IMR-90 (cell line): ENCODE results near the gene HDAC5. TPM values are rescaled to one million over a fixed set of nuclear protein-coding genes. Genes with fewer than 3 reads are reported as not detected.

Experiments
- ATAC-seq: fragments of 200-7000 bp; cut with Tn5 transposase; 2 replicates; pipeline ENCODE4 v1.9.1; 2020; ENCODE audit warnings: low read depth, mild to moderate bottlenecking, moderate library complexity
- Bru-seq: library from RNA; stranded (reverse); fragments of 400-500 nt; gene quantifications from one replicate; lab custom pipeline; 2021; lab: Mats Ljungman, UMichigan
- BruChase-seq, 2 experiments: library from RNA; stranded (reverse); fragments of 400-500 nt; gene quantifications; one replicate each; lab custom pipeline; 2021; lab: Mats Ljungman, UMichigan
- BruUV-seq: library from RNA; stranded (reverse); fragments of 400-500 nt; replicated peaks from 2 replicates; lab custom pipeline; 2021; lab: Mats Ljungman, UMichigan
- CTCF ChIA-PET: fragments of 300-600 bp; formaldehyde crosslinking; extraction: SDS; loops from one replicate; lab custom pipeline; 2021; ENCODE audit warnings: antibody characterized with exemption; lab: Yijun Ruan, JAX
- POLR2A ChIA-PET: fragments of 300-600 bp; sonication (Branson Sonifier 250); formaldehyde crosslinking; loops from one replicate; lab custom pipeline; 2022; ENCODE audit warnings: antibody characterized with exemption; ENCODE audit not compliant: unreplicated experiment; lab: Charles Lee
- DNase-seq: peaks from one replicate; pipeline ENCODE4 v3.0.0; 2013
- H2AFZ ChIP-seq: replicated peaks from 2 replicates; pipeline ENCODE3; 2013; ENCODE audit warnings: low read length, mild to moderate bottlenecking; ENCODE audit not compliant: poor library complexity
- H2AK5ac ChIP-seq: 2 replicates; pipeline ENCODE4 v1.6.1; 2013; ENCODE audit warnings: low read depth, low read length, inconsistent platforms
- H2AK9ac ChIP-seq: replicated peaks from 2 replicates; pipeline ENCODE3; 2013; ENCODE audit warnings: mild to moderate bottlenecking, low read depth, low read length, moderate library complexity; ENCODE audit not compliant: poor library complexity
- H2BK120ac ChIP-seq: 2 replicates; pipeline ENCODE4 v1.6.1; 2013; ENCODE audit warnings: low read depth, low read length, inconsistent platforms
- H2BK15ac ChIP-seq: 3 replicates; pipeline ENCODE4 v1.6.1; 2013; ENCODE audit warnings: low read depth, low read length, inconsistent platforms
- H2BK20ac ChIP-seq: 2 replicates; pipeline ENCODE4 v1.6.1; 2013; ENCODE audit warnings: low read depth, mild to moderate bottlenecking, inconsistent platforms, low read length, moderate library complexity
- H2BK5ac ChIP-seq: 2 replicates; pipeline ENCODE4 v1.6.1; 2013; ENCODE audit warnings: mild to moderate bottlenecking, low read depth, low read length, inconsistent platforms; ENCODE audit not compliant: poor library complexity, severe bottlenecking
- H3K14ac ChIP-seq: replicated peaks from 2 replicates; pipeline ENCODE4 v1.6.1; 2013; ENCODE audit warnings: low read depth, low read length, inconsistent platforms
- H3K18ac ChIP-seq: 2 replicates; pipeline ENCODE4 v1.6.1; 2013; ENCODE audit warnings: low read depth, low read length, control low read depth
- H3K23ac ChIP-seq: 2 replicates; pipeline ENCODE4 v1.6.1; 2013; ENCODE audit warnings: low read depth, low read length, inconsistent platforms
- H3K27ac ChIP-seq: 2 replicates; pipeline ENCODE4 v1.5.1; 2013; ENCODE audit warnings: mild to moderate bottlenecking, control low read depth, low read length; ENCODE audit not compliant: insufficient read depth
- H3K27me3 ChIP-seq: 2 replicates; pipeline ENCODE4 v1.6.1; 2013; ENCODE audit warnings: low read length; ENCODE audit not compliant: control insufficient read depth, insufficient read depth
- H3K36me3 ChIP-seq: 2 replicates; pipeline ENCODE4 v1.6.1; 2013; ENCODE audit warnings: low read length, mixed read lengths; ENCODE audit not compliant: control insufficient read depth, insufficient read depth
- H3K4ac ChIP-seq: 2 replicates; pipeline ENCODE4 v1.6.1; 2013; ENCODE audit warnings: low read depth, low read length, inconsistent platforms
- H3K4me1 ChIP-seq: 2 replicates; pipeline ENCODE4 v1.6.1; 2013; ENCODE audit warnings: low read length, mixed read lengths; ENCODE audit not compliant: control insufficient read depth, insufficient read depth
- H3K4me2 ChIP-seq: 2 replicates; pipeline ENCODE4 v1.6.1; 2013; ENCODE audit warnings: low read depth, mild to moderate bottlenecking, control low read depth, low read length, moderate library complexity
- H3K4me3 ChIP-seq: 2 replicates; pipeline ENCODE4 v1.5.1; 2013; ENCODE audit warnings: low read depth, mild to moderate bottlenecking, control low read depth, low read length, moderate library complexity; ENCODE audit not compliant: insufficient read depth
- H3K56ac ChIP-seq: 2 replicates; pipeline ENCODE4 v1.6.1; 2013; ENCODE audit warnings: low read length, inconsistent platforms; ENCODE audit not compliant: insufficient read depth; ENCODE audit errors: extremely low read depth
- H3K79me1 ChIP-seq, 2 experiments: 2 replicates each; pipeline ENCODE4 v1.6.1; 2013; ENCODE audit warnings: low read length in 2 of 2, inconsistent platforms in 1 of 2, low read depth in 1 of 2
- H3K9ac ChIP-seq: 2 replicates; pipeline ENCODE4 v1.6.1; 2013; ENCODE audit warnings: low read depth, low read length, control low read depth
- H3K9me1 ChIP-seq: 2 replicates; pipeline ENCODE4 v1.6.1; 2013; ENCODE audit warnings: low read length, inconsistent platforms; ENCODE audit not compliant: insufficient read depth
- H3K9me3 ChIP-seq: 2 replicates; pipeline ENCODE4 v1.6.1; 2013; ENCODE audit warnings: low read length; ENCODE audit not compliant: control insufficient read depth, insufficient read depth
- H4K20me1 ChIP-seq: 2 replicates; pipeline ENCODE4 v1.6.1; 2013; ENCODE audit warnings: low read length, inconsistent platforms; ENCODE audit not compliant: insufficient read depth
- H4K5ac ChIP-seq: 2 replicates; pipeline ENCODE4 v1.6.1; 2013; ENCODE audit warnings: mild to moderate bottlenecking, low read depth, low read length, control low read depth
- H4K8ac ChIP-seq, 2 experiments: 2 replicates each; pipeline ENCODE4 v1.6.1; 2013; ENCODE audit warnings: low read depth in 2 of 2, low read length in 2 of 2, control low read depth in 1 of 2, inconsistent platforms in 1 of 2
- H4K91ac ChIP-seq: 2 replicates; pipeline ENCODE4 v1.6.1; 2013; ENCODE audit warnings: low read depth, low read length, inconsistent platforms; ENCODE audit not compliant: insufficient read depth
- BHLHE40 ChIP-seq: fragments of 150-350 bp; IDR thresholded peaks from 2 replicates; pipeline ENCODE4 v1.6.1; 2016; ENCODE audit warnings: mild to moderate bottlenecking, low read depth, low read length
- CEBPB ChIP-seq: IDR thresholded peaks from 2 replicates; pipeline ENCODE4 v1.6.1; 2012; ENCODE audit warnings: low read depth, low read length, improper control_type of control experiment
- FOS ChIP-seq: fragments of 150-350 bp; IDR thresholded peaks from 2 replicates; pipeline ENCODE4 v1.6.1; 2016; ENCODE audit warnings: low read depth, low read length
- MAFK ChIP-seq: IDR thresholded peaks from 2 replicates; pipeline ENCODE4 v1.6.1; 2012; ENCODE audit warnings: low read depth, low read length, improper control_type of control experiment
- MAZ ChIP-seq: IDR thresholded peaks from 2 replicates; pipeline ENCODE4 v1.6.1; 2012; ENCODE audit warnings: low read depth, mild to moderate bottlenecking, low read length, improper control_type of control experiment, moderate library complexity, borderline replicate concordance
- POLR2A ChIP-seq: IDR thresholded peaks from 2 replicates; pipeline ENCODE4 v1.6.1; 2012; ENCODE audit warnings: mild to moderate bottlenecking, low read depth, low read length
- RAD21 ChIP-seq: IDR thresholded peaks from 2 replicates; pipeline ENCODE4 v1.6.1; 2012; ENCODE audit warnings: low read length, improper control_type of control experiment
- RCOR1 ChIP-seq: IDR thresholded peaks from 2 replicates; pipeline ENCODE4 v1.6.1; 2012; ENCODE audit warnings: mild to moderate bottlenecking, low read length, improper control_type of control experiment; ENCODE audit not compliant: insufficient replicate concordance
- RFX5 ChIP-seq: IDR thresholded peaks from 2 replicates; pipeline ENCODE4 v1.8.0; 2012; ENCODE audit warnings: low read depth, mild to moderate bottlenecking, low read length, moderate library complexity
- SMC3 ChIP-seq: fragments of 150-350 bp; IDR thresholded peaks from 2 replicates; pipeline ENCODE4 v1.6.1; 2016; ENCODE audit warnings: low read depth, mild to moderate bottlenecking, antibody characterized with exemption, low read length, moderate library complexity
- WGBS, 2 experiments: methylation state at CpG; one replicate each; pipeline versions ENCODE4 v1.1.5 to v1.1.7; 2013; ENCODE audit warnings: missing lambda C conversion rate in 2 of 2; ENCODE audit not compliant: insufficient read length in 1 of 2; ENCODE audit errors: extremely low coverage in 2 of 2; 5-methylcytosine and 5-hydroxymethylcytosine counted together
- dilution Hi-C: fragments of 300-500 bp; cut with HindIII; formaldehyde crosslinking; loops from one replicate; pipeline ENCODE4 v1.14.3; 2018; ENCODE audit warnings: low sequenced_read_pairs; ENCODE audit not compliant: unreplicated experiment
- in situ Hi-C: fragments of 300-500 bp; cut with MboI; formaldehyde crosslinking; loops from 3 replicates; pipeline ENCODE4 v1.14.3; 2019; ENCODE audit warnings: low sequenced_read_pairs, inconsistent platforms, mixed read lengths
- intact Hi-C: fragments of 100-400 bp; cut with micrococcal nuclease; formaldehyde crosslinking; loops from 2 replicates; pipeline ENCODE4 v1.10.0; 2022
- long read RNA-seq: library from polyadenylated mRNA; unstranded; transcript quantifications from one replicate; pipeline ENCODE4 v2.0.0, GENCODE V29; 2021; ENCODE audit not compliant: unreplicated experiment
- polyA plus RNA-seq, 3 experiments: library from polyadenylated mRNA; depleted of rRNA; stranded (reverse); fragments of >200 nt; gene quantifications; 2 replicates each; pipeline ENCODE4 v1.2.3, GENCODE V29; 2012; ENCODE audit warnings: low replicate concordance in 1 of 3
- total RNA-seq: library from RNA; depleted of rRNA; stranded (reverse); fragments of >200 nt; gene quantifications from 2 replicates; pipeline ENCODE4 v1.2.3, GENCODE V29; 2012; rRNA removed
- TF ChIP-seq, protein P1 (sequence below): fragments of 150-350 bp; IDR thresholded peaks from 2 replicates; pipeline ENCODE4 v1.6.1; 2017; ENCODE audit warnings: mild to moderate bottlenecking, antibody characterized with exemption, low read length, low read depth
- TF ChIP-seq, protein P2 (sequence below): conservative IDR thresholded peaks from 2 replicates; pipeline ENCODE4 v1.5.1; 2012; ENCODE audit warnings: mild to moderate bottlenecking, low read depth, low read length, improper control_type of control experiment

Gene HDAC5
- 61.3 and 71.4 TPM in 2 replicates for total RNA-seq
- 47.0 and 50.0 TPM in 2 replicates for polyA plus RNA-seq (2012; rRNA removed)
- polyA plus RNA-seq (2012; cell fraction: cytosol; rRNA removed): 21.2 and 58.0 TPM in 2 replicates
- polyA plus RNA-seq (2012; cell fraction: nucleus; rRNA removed; ENCODE audit: low replicate concordance): 87.7 and 169 TPM in 2 replicates
- percentile 55 among the genes with signal in this experiment for Bru-seq, nascent RNA
- percentile 51 among the genes with signal in this experiment for BruChase-seq, experiment 1, labeled RNA remaining after a 6-hour chase
- percentile 48 among the genes with signal in this experiment for BruChase-seq, experiment 2, labeled RNA remaining after a 2-hour chase
- long read RNA-seq, full-length matches to known transcripts: 5 of 66 reads
- long read RNA-seq, partial matches to known transcripts: 47 of 66 reads
- long read RNA-seq, other reads (novel, unspliced or antisense): 14 of 66 reads

GRCh38 chr17:44123356-44124117 lies at the start of gene HDAC5:
Gene HDAC5, minus strand, starts transcription at chr17:44123641. Its CDS starts 6,126 bp downstream, at chr17:44117515.
- H4K20me1 ChIP-seq: peaks cover 32% of the 10 kb centered on the region
- H3K9me1 ChIP-seq: peaks cover 14% of the 10 kb centered on the region
- peak within 1 kb of the TSS; percentile 76 for H3K18ac ChIP-seq
- H2AFZ ChIP-seq: peak within 1 kb of the TSS; percentile 93
- TF ChIP-seq FOS (no peak), RAD21 (peak; percentile 49), RCOR1 (no peak), SMC3 (peak; percentile 50), POLR2A (peak; percentile 26; the same call in 1 of the 2 replicates), MAFK (no peak), CEBPB (peak; percentile 97), MAZ (peak; percentile 89), BHLHE40 (peak; percentile 72), RFX5 (no peak)
- TF ChIP-seq, protein P1, sequence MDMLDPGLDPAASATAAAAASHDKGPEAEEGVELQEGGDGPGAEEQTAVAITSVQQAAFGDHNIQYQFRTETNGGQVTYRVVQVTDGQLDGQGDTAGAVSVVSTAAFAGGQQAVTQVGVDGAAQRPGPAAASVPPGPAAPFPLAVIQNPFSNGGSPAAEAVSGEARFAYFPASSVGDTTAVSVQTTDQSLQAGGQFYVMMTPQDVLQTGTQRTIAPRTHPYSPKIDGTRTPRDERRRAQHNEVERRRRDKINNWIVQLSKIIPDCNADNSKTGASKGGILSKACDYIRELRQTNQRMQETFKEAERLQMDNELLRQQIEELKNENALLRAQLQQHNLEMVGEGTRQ: peak; percentile 90
- TF ChIP-seq, protein P2, sequence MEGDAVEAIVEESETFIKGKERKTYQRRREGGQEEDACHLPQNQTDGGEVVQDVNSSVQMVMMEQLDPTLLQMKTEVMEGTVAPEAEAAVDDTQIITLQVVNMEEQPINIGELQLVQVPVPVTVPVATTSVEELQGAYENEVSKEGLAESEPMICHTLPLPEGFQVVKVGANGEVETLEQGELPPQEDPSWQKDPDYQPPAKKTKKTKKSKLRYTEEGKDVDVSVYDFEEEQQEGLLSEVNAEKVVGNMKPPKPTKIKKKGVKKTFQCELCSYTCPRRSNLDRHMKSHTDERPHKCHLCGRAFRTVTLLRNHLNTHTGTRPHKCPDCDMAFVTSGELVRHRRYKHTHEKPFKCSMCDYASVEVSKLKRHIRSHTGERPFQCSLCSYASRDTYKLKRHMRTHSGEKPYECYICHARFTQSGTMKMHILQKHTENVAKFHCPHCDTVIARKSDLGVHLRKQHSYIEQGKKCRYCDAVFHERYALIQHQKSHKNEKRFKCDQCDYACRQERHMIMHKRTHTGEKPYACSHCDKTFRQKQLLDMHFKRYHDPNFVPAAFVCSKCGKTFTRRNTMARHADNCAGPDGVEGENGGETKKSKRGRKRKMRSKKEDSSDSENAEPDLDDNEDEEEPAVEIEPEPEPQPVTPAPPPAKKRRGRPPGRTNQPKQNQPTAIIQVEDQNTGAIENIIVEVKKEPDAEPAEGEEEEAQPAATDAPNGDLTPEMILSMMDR: peak; percentile 61
- H3K4me2 ChIP-seq: peak within 1 kb of the TSS; percentile 99
- in situ Hi-C loops (no loop called here), intact Hi-C loops (loop anchor here (1.0 kb wide), 1 partner anchor 15 kb away; no protein-coding TSS in a partner anchor), dilution Hi-C loops (no loop called here)
- peak within 1 kb of the TSS; percentile 67 to 98 for H4K8ac ChIP-seq
- H2BK20ac ChIP-seq: peak within 1 kb of the TSS; percentile 94
- peak within 1 kb of the TSS; percentile 35; the same call in 1 of the 2 replicates for H2AK5ac ChIP-seq
- BruUV-seq: no TSS peak
- peak within 1 kb of the TSS; percentile 83 for H2BK5ac ChIP-seq
- H2BK15ac ChIP-seq: peak within 1 kb of the TSS; percentile 98; the same call in 2 of the 3 replicates
- POLR2A ChIA-PET: interaction anchor here (0.5 to 0.6 kb wide), 3 partner anchors 54 to 762 kb away, joined by 3 to 4 read pairs (median 3); no protein-coding TSS in a partner anchor
- H3K4ac ChIP-seq: peak within 1 kb of the TSS; percentile 96
- H3K36me3 ChIP-seq: no peaks in the 10 kb centered on the region
- H2BK120ac ChIP-seq: peak within 1 kb of the TSS; percentile 96
- peak within 1 kb of the TSS; percentile 83 for H3K27ac ChIP-seq
- ATAC-seq (peak; percentile 99), DNase-seq (peak; percentile 91)
- H3K9me3 ChIP-seq: no peaks in the 10 kb centered on the region
- peak within 1 kb of the TSS; percentile 98 for H4K91ac ChIP-seq
- peak within 1 kb of the TSS; percentile 78 for H3K4me3 ChIP-seq
- H3K14ac ChIP-seq: peak within 1 kb of the TSS; percentile 98
- 0% methylated on average over 8 of the region's 78 CpGs; no CpG with 5 or more reads in 1 of the 2 experiments for WGBS, 2 experiments
- peak within 1 kb of the TSS; percentile 93 for H3K56ac ChIP-seq
- H3K23ac ChIP-seq: peak within 1 kb of the TSS; percentile 98
- peaks cover 6 to 49% of the 10 kb centered on the region in 2 experiments for H3K79me1 ChIP-seq
- H3K27me3 ChIP-seq: no peaks in the 10 kb centered on the region
- CTCF ChIA-PET: interaction anchor here (1.0 to 1.3 kb wide), 2 partner anchors 8 to 15 kb away, joined by 4 to 5 read pairs; no protein-coding TSS in a partner anchor
- peaks cover 5% of the 10 kb centered on the region; the same call in 1 of the 2 replicates for H3K4me1 ChIP-seq
- peak within 1 kb of the TSS; percentile 71 for H3K9ac ChIP-seq
- H4K5ac ChIP-seq: peak within 1 kb of the TSS; percentile 81
- peak within 1 kb of the TSS; percentile 90 for H2AK9ac ChIP-seq
